Esophagus squamous epithelium (tissue), 4 donors: Measurements from ENCODE around the gene EPN2.

Experiments
- POLR2A ChIP-seq, 4 donors: fragments of 450-650 bp; IDR thresholded peaks; one replicate each; pipeline ENCODE4 v1.6.1; 2017; ENCODE audit warnings: antibody characterized with exemption in 4 of 4, mild to moderate bottlenecking in 4 of 4, moderate library complexity in 3 of 4
- TF ChIP-seq, protein P1 (sequence below), 6 experiments: fragments of 450-650 bp in 4 of 6; fragments of 200-600 bp in 2 of 6; sonication (generic) in 2 of 6; IDR thresholded peaks; one replicate each; pipeline ENCODE4 v1.5.1; 2016 to 2019; ENCODE audit warnings: antibody characterized with exemption in 6 of 6, mild to moderate bottlenecking in 4 of 6, moderate library complexity in 4 of 6

DNA sequence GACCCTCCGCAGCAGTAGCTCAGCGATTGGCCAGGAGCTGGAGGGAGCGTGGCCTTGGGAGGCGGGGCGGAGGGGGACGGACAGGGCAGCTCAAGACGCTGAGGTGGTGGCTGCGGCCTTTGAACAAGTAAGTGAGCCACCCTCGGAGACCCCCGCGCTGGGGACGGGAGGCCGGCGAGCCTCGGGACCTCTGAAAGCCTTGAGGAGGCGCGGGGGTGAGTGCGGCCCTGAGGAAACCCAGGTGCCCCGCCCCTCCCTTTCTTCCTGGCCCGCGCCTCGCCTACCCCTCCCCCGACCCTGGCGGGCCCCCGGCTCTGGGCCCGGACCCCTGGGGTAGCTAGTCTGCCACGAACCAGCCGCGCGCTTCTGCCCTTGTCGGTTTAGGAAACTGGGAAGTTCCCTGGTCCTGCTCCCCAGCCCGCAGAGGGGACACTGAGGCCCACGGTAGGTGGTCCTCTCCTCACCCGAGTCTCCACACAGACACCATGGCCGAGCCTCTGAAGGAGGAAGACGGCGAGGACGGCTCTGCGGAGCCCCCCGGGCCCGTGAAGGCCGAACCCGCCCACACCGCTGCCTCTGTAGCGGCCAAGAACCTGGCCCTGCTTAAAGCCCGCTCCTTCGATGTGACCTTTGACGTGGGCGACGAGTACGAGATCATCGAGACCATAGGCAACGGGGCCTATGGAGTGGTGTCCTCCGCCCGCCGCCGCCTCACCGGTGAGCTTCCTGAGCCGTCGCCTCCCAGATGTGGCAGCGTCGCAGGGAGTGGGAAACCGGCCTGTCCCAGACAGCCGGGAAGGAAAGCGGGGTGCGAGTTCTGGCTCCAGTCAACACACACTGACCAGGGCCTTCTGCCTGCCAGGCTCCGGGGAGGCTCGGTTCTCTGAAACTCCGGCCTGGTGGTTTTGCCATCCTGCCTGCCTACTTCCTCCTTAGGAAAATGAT is 141.5 kb downstream of the EPN2 start, which contains the start of gene MAPK7:
- TF ChIP-seq, protein P1, sequence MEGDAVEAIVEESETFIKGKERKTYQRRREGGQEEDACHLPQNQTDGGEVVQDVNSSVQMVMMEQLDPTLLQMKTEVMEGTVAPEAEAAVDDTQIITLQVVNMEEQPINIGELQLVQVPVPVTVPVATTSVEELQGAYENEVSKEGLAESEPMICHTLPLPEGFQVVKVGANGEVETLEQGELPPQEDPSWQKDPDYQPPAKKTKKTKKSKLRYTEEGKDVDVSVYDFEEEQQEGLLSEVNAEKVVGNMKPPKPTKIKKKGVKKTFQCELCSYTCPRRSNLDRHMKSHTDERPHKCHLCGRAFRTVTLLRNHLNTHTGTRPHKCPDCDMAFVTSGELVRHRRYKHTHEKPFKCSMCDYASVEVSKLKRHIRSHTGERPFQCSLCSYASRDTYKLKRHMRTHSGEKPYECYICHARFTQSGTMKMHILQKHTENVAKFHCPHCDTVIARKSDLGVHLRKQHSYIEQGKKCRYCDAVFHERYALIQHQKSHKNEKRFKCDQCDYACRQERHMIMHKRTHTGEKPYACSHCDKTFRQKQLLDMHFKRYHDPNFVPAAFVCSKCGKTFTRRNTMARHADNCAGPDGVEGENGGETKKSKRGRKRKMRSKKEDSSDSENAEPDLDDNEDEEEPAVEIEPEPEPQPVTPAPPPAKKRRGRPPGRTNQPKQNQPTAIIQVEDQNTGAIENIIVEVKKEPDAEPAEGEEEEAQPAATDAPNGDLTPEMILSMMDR (IDR thresholded peaks at IDR 0.05), result no peak
- TF ChIP-seq POLR2A (IDR thresholded peaks at IDR 0.05), result peak in 2 of 4 donors; percentile 8 to 64
